Neuronal stem cell (in vitro differentiated cells): ENCODE results near the gene CNTN5.

ENCODE experiments used
- DNase-seq: peaks from one replicate; pipeline ENCODE4 v3.0.0-alpha.2; 2013; ENCODE audit warnings: low spot score
- H2AFZ ChIP-seq: one replicate; pipeline ENCODE4 v1.6.1; 2013; ENCODE audit warnings: mild to moderate bottlenecking, low read length, inconsistent platforms
- H2AK5ac ChIP-seq: 2 replicates; pipeline ENCODE4 v1.6.1; 2013; ENCODE audit warnings: low read depth, mild to moderate bottlenecking, inconsistent platforms, low read length, moderate library complexity, mixed read lengths
- H2BK120ac ChIP-seq: 2 replicates; pipeline ENCODE4 v1.6.1; 2013; ENCODE audit warnings: low read depth, mild to moderate bottlenecking, inconsistent platforms, low read length, moderate library complexity, mixed read lengths
- H2BK12ac ChIP-seq: one replicate; pipeline ENCODE4 v1.6.1; 2013; ENCODE audit warnings: low read length, inconsistent platforms
- H2BK15ac ChIP-seq: 2 replicates; pipeline ENCODE4 v1.6.1; 2013; ENCODE audit warnings: mild to moderate bottlenecking, low read length, inconsistent platforms, mixed read lengths
- H2BK5ac ChIP-seq: one replicate; pipeline ENCODE4 v1.6.1; 2013; ENCODE audit warnings: inconsistent platforms, mild to moderate bottlenecking, low read length, moderate library complexity
- H3K14ac ChIP-seq: one replicate; pipeline ENCODE4 v1.6.1; 2013; ENCODE audit warnings: low read length, inconsistent platforms
- H3K18ac ChIP-seq: 2 replicates; pipeline ENCODE4 v1.6.1; 2013; ENCODE audit warnings: low read length, inconsistent platforms
- H3K23ac ChIP-seq: 2 replicates; pipeline ENCODE4 v1.6.1; 2013; ENCODE audit warnings: low read depth, mild to moderate bottlenecking, mixed read lengths, low read length, inconsistent platforms; ENCODE audit not compliant: poor library complexity
- H3K27ac ChIP-seq: replicated peaks from 3 replicates; pipeline ENCODE4 v1.5.1; 2013; ENCODE audit warnings: low read length, inconsistent platforms
- H3K27me3 ChIP-seq, 3 experiments: 2 replicates each; pipeline ENCODE4 v1.6.1; 2013; ENCODE audit warnings: low read length in 3 of 3, mild to moderate bottlenecking in 2 of 3, inconsistent platforms in 1 of 3, low read depth in 1 of 3, mixed read lengths in 1 of 3, moderate library complexity in 1 of 3; ENCODE audit not compliant: control insufficient read depth in 3 of 3, insufficient read depth in 3 of 3
- H3K36me3 ChIP-seq, 2 donors: replicated peaks in 1 of 2; 2 replicates each; pipeline ENCODE4 v1.6.1; 2013; ENCODE audit warnings: low read length in 2 of 2; ENCODE audit not compliant: control insufficient read depth in 2 of 2, insufficient read depth in 2 of 2
- H3K4ac ChIP-seq: 2 replicates; pipeline ENCODE4 v1.6.1; 2013; ENCODE audit warnings: inconsistent platforms, mild to moderate bottlenecking, low read length, moderate library complexity
- H3K4me1 ChIP-seq, 2 donors: 1 replicate in 1 of 2; 2 replicates in 1 of 2; pipeline ENCODE4 v1.6.1; 2013; ENCODE audit warnings: low read length in 2 of 2, low read depth in 1 of 2; ENCODE audit not compliant: control insufficient read depth in 2 of 2, insufficient read depth in 1 of 2
- H3K4me2 ChIP-seq: one replicate; pipeline ENCODE4 v1.6.1; 2013; ENCODE audit warnings: mild to moderate bottlenecking, low read length, inconsistent platforms; ENCODE audit not compliant: insufficient read depth, poor library complexity, severe bottlenecking
- H3K4me3 ChIP-seq, 2 donors: 2 replicates each; pipeline ENCODE4 v1.5.1; 2013; ENCODE audit warnings: low read length in 2 of 2, mild to moderate bottlenecking in 2 of 2, inconsistent platforms in 1 of 2, moderate library complexity in 1 of 2
- H3K79me1 ChIP-seq: one replicate; pipeline ENCODE4 v1.6.1; 2013; ENCODE audit warnings: low read depth, mild to moderate bottlenecking, inconsistent platforms, low read length, moderate library complexity
- H3K9ac ChIP-seq: one replicate; pipeline ENCODE4 v1.6.1; 2013; ENCODE audit warnings: mild to moderate bottlenecking, low read depth, low read length, inconsistent platforms; ENCODE audit not compliant: poor library complexity
- H3K9me3 ChIP-seq, 2 donors: replicated peaks in 1 of 2; 2 replicates each; pipeline versions ENCODE3 to v1.6.1; 2013; ENCODE audit warnings: low read length in 2 of 2, mild to moderate bottlenecking in 2 of 2, inconsistent platforms in 1 of 2, low read depth in 1 of 2, mixed read lengths in 1 of 2, moderate library complexity in 1 of 2; ENCODE audit not compliant: control insufficient read depth in 2 of 2, insufficient read depth in 1 of 2
- H4K8ac ChIP-seq: one replicate; pipeline ENCODE4 v1.6.1; 2013; ENCODE audit warnings: low read depth, mild to moderate bottlenecking, inconsistent platforms, low read length, moderate library complexity
- H4K91ac ChIP-seq: one replicate; pipeline ENCODE4 v1.6.1; 2013; ENCODE audit warnings: low read length, low read depth, mild to moderate bottlenecking, inconsistent platforms; ENCODE audit not compliant: poor library complexity
- WGBS, 2 donors: extraction: QIAGEN DNeasy Blood & Tissue Kit; methylation state at CpG; one replicate each; pipeline ENCODE4 v1.1.7; 2013; ENCODE audit warnings: missing lambda C conversion rate in 2 of 2, mixed read lengths in 1 of 2; ENCODE audit not compliant: insufficient read length in 2 of 2, insufficient replicate concordance in 1 of 2; ENCODE audit errors: extremely low coverage in 2 of 2; 5-methylcytosine and 5-hydroxymethylcytosine counted together

Gene CNTN5

DNA sequence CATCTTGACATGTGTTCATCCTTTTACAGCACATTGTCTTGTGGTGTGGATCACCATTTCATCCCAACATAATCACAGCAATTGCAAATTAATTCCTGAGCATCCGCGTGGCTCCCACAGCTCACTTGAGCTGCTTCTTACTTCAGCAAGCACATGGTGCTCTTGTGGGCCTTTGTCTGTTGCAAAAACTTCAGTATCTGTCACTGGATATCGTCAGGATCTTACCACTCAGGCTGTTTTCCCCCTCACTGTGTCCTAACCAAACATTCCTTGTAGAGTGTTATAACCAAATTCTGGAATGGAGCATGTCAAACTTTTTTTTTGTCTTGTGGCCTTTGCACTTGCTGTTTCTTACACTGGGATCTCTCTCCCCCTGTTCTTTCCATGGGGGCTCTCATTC lies 983.2 kb downstream of the CNTN5 start:
- Histone ChIP-seq H2BK120ac (no peak overlapping the region), H3K18ac (no peak overlapping the region), H3K4me3 (no peak overlapping the region), H4K8ac (no peak overlapping the region), H3K14ac (no peak overlapping the region), H3K4me2 (no peak overlapping the region), H3K79me1 (no peaks in the 10 kb centered on the region), H4K91ac (no peak overlapping the region), H2BK12ac (no peak overlapping the region), H3K9ac (no peak overlapping the region), H3K4me1 (peaks cover 0 to 1% of the 10 kb centered on the region in 2 donors), H2BK5ac (no peak overlapping the region), H3K27me3 (no peaks in the 10 kb centered on the region), H3K36me3 (no peaks in the 10 kb centered on the region), H3K4ac (no peak overlapping the region), H2BK15ac (no peak overlapping the region), H3K23ac (no peak overlapping the region), H3K27ac (no peak overlapping the region), H3K9me3 (peaks cover 0 to 5% of the 10 kb centered on the region in 2 donors), H2AFZ (no peak overlapping the region), H2AK5ac (no peak overlapping the region)
- DNase-seq = no peak
- WGBS, 2 donors = no CpG with 5 or more reads among the region's 3 CpGs

DNA sequence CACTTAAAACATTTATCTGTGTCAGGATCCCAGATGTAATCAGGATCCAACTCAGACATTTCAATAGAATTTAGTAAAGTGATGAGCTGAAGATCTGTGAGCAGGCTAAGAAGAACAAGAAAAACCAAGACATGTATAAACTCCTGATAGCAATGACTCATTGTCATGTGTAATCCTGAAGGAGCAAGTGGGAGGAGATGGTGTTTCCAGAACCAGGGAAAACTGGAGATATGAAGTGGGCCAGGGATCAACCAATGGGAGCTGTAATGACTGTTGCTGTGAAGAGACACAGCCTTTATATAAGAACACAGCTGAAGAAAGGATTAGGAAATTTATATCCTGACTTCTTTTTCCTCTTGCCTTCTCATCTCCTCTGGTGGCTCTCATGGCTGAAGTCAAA lies 983.8 kb downstream of the CNTN5 start:
- Histone ChIP-seq H2BK5ac (no peak overlapping the region), H3K14ac (no peak overlapping the region), H3K4me2 (no peak overlapping the region), H2BK12ac (no peak overlapping the region), H3K27me3 (no peaks in the 10 kb centered on the region), H3K27ac (no peak overlapping the region), H2AK5ac (no peak overlapping the region), H3K4ac (no peak overlapping the region), H3K79me1 (no peaks in the 10 kb centered on the region), H3K9ac (no peak overlapping the region), H3K36me3 (no peaks in the 10 kb centered on the region), H3K23ac (no peak overlapping the region), H3K4me3 (no peak overlapping the region), H3K9me3 (peaks cover 0 to 5% of the 10 kb centered on the region in 2 donors), H3K4me1 (peaks cover 0 to 1% of the 10 kb centered on the region in 2 donors), H2BK120ac (no peak overlapping the region), H3K18ac (no peak overlapping the region), H2AFZ (no peak overlapping the region), H2BK15ac (no peak overlapping the region), H4K8ac (no peak overlapping the region), H4K91ac (no peak overlapping the region)
- no peak for DNase-seq

DNA sequence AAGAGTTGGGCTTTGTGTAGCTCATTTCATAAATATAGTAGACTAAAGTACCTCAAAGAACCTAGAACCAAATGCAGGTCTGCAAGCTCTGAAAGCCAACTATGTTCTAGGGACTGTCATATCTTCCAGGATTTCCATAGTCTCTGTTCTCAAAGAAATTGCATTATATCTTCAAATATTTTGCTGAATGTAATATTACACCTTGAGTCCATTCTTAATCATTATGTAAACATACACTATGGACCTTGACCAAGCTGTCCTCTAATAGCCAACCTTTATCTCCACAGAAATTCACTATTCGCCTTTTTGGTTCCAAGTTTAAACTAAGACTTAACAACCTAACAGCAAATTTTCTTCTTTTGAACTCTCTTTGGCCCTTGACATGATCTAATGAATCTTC lies 987.7 kb downstream of the CNTN5 start:
- no peak overlapping the region for H2AK5ac ChIP-seq
- no peak overlapping the region for H3K4me3 ChIP-seq
- H2BK120ac ChIP-seq = no peak overlapping the region
- H2BK12ac ChIP-seq = no peak overlapping the region
- no peaks in the 10 kb centered on the region for H3K79me1 ChIP-seq
- no peak overlapping the region for H3K14ac ChIP-seq
- no peak overlapping the region for H3K9ac ChIP-seq
- H3K27ac ChIP-seq = no peak overlapping the region
- no peaks in the 10 kb centered on the region for H3K27me3 ChIP-seq
- H4K8ac ChIP-seq = no peak overlapping the region
- no peak overlapping the region for H2BK15ac ChIP-seq
- no peak overlapping the region for H2AFZ ChIP-seq
- H3K9me3 ChIP-seq = no peaks in the 10 kb centered on the region
- H3K4me2 ChIP-seq = no peak overlapping the region
- peaks cover 0 to 1% of the 10 kb centered on the region in 2 donors for H3K4me1 ChIP-seq
- no peak overlapping the region for H2BK5ac ChIP-seq
- H3K4ac ChIP-seq = no peak overlapping the region
- H3K36me3 ChIP-seq = no peaks in the 10 kb centered on the region
- H4K91ac ChIP-seq = no peak overlapping the region
- H3K23ac ChIP-seq = no peak overlapping the region
- WGBS, 2 donors = no CpG with 5 or more reads among the region's 1 CpG
- H3K18ac ChIP-seq = no peak overlapping the region
- DNase-seq = no peak

DNA sequence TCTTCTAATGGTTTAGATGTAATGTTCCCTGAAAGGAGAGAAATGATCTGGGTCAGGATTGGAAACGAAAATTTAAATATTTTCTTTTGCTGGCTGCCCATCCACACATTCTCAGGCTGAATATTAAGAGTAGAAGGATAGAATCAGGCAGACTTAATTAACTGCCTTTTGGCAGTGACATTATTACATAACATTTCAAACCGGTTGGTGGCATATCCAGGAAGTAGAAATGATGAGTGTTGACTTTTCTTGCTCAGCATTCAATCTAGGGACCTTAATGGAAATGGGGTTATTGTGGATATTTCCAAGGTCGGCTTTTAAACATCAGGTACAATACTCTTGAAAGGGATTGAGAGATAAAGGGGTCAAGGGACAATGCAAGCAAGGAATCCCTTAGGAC lies 989.0 kb downstream of the CNTN5 start:
- Histone ChIP-seq H3K4ac (no peak overlapping the region), H3K27ac (no peak overlapping the region), H2BK5ac (no peak overlapping the region), H4K91ac (no peak overlapping the region), H3K4me3 (no peak overlapping the region), H4K8ac (no peak overlapping the region), H3K4me1 (peaks cover 0 to 1% of the 10 kb centered on the region in 2 donors), H3K9ac (no peak overlapping the region), H2BK12ac (no peak overlapping the region), H2BK15ac (no peak overlapping the region), H3K79me1 (no peaks in the 10 kb centered on the region), H3K4me2 (no peak overlapping the region), H3K36me3 (no peaks in the 10 kb centered on the region), H3K18ac (no peak overlapping the region), H3K27me3 (no peaks in the 10 kb centered on the region), H3K23ac (no peak overlapping the region), H3K14ac (no peak overlapping the region), H2BK120ac (no peak overlapping the region), H2AFZ (no peak overlapping the region), H3K9me3 (no peaks in the 10 kb centered on the region), H2AK5ac (no peak overlapping the region)
- DNase-seq = no peak
- no CpG with 5 or more reads among the region's 3 CpGs for WGBS, 2 donors
